ENCODE data around the gene TMEM61.
A peak's percentile ranks its signal among the peaks of the same experiment; 100 is the strongest.

TMEM61 gene

DNA sequence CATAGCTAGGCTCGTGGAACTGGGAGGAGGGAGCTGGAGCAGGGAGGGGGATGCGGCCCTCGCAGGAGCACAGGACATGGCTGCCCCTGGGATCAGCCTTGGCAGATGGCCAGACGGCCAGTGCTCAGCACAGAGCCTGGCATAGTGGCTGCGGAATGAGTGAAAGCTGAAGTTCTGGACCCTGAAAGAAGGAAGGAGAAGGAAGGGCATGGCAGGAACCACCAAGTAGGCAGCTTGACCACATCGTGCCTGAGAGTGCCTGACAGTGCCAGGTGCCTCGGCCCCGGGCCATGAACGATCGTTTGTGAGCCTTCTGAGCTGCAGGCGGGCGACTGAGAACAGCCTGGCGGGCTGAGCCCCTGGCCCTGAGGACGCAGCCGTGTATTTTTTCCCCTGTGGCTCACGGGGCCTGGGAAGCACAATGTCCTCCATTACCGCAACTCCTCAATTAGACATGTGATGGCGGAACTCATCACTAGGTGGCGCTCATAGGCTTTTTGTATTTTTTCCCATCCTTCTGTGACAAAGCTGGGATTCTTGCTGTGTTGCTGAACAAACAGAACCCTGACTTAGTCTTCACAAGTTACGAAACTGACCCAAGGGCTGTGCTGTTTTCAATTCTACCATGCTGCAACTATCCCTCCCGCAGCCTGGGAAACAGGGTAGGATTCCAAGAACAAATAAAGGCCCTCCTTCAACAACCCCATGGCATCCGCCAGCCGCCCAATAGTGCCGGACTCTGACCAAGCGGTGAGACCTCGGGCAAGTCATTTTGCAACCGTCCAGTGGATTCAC lies 29.9 kb upstream of the TMEM61 start:
- Histone ChIP-seq H3K27ac (peak overlapping the region; percentile 56 to 60), H3K4me3 (peak overlapping the region; percentile 45)
- DNase-seq (ENCODE audit: low spot score), result peak; percentile 84
- TF ChIP-seq, protein P1, sequence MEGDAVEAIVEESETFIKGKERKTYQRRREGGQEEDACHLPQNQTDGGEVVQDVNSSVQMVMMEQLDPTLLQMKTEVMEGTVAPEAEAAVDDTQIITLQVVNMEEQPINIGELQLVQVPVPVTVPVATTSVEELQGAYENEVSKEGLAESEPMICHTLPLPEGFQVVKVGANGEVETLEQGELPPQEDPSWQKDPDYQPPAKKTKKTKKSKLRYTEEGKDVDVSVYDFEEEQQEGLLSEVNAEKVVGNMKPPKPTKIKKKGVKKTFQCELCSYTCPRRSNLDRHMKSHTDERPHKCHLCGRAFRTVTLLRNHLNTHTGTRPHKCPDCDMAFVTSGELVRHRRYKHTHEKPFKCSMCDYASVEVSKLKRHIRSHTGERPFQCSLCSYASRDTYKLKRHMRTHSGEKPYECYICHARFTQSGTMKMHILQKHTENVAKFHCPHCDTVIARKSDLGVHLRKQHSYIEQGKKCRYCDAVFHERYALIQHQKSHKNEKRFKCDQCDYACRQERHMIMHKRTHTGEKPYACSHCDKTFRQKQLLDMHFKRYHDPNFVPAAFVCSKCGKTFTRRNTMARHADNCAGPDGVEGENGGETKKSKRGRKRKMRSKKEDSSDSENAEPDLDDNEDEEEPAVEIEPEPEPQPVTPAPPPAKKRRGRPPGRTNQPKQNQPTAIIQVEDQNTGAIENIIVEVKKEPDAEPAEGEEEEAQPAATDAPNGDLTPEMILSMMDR (IDR thresholded peaks at IDR 0.05), result peak; percentile 70

DNA sequence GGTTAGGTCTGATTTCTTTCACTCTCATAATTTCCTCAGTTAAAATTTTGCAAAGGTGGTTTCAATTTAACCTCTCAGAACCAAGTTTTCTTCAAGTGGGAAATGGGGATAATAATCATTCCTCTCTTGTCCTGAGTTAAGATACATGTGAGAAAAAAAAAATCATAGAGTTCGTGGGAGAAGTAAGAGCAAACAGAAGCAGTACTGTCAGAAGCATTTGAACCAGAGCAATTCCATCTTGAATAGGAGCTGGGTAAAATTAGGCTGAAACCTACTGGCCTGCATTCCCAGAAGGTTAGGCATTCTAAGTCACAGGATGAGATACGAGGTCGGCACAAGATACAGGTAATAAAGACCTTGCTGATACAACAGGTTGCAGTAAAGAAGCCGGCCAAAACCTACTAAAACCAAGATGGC lies 28.6 kb upstream of the TMEM61 start:
- Histone ChIP-seq H3K27ac (no peak overlapping the region), H3K4me3 (no peak overlapping the region)
- TF ChIP-seq, protein P1 (IDR thresholded peaks at IDR 0.05), result no peak
- DNase-seq (ENCODE audit: low spot score), result no peak

DNA sequence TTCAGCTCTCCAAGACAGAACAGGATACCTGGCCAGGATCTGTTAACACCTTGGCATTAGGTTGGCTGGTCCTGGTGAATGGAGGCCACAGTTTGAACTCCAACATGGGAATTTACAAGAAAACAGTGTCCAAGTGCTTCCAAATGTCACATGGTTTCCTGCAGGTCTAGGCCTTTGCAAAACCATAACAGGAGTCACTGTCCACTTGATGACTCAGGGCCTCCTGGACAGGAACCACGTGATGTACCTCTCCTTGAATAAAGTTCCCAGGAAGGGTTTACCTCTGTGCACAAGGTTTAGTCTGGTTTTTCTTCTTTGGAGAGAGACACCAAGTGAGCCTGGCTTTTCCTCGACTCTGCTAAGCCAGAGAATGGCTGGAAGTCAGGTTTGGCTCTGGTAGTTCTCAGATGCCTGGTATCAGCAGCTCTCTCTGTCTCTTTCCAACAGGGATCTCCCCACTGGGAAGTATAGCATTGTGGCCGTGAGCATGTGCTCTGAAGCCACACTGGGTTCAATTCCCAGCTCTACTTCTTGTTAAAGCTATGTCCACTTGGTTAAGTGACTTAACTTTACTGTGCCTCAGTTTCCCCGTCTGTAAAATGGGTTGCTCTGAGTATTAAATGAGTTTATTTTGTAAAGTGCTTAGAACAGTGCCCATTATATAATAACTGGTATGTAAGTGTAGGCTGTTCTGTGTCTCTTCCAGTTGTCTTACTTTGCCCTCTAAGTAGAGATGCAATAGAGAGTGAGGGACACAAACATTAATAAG lies 27.3 kb upstream of the TMEM61 start:
- DNase-seq (ENCODE audit: low spot score), result no peak
- no peak overlapping the region for H3K4me3 ChIP-seq

DNA sequence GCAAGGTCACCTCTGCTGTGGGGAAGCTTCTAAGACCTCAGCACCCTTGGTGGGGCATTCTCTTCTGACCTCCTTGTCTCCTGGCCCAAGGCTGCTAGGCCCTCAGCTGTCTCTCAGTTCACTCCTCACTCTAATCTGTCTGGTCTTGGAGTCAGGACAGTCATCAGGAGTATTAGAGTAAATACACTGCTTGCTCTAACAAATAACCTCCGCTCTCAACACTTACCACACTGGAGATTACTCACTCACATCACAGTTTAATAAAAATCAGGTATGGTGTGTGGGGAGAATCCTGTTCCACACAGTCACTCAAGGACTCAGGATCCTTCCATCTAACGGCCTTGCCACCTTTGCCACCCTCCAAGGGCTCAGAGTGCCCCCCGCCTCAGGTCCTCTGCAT lies 26.6 kb upstream of the TMEM61 start:
- Histone ChIP-seq H3K4me3 (no peak overlapping the region), H3K27ac (no peak overlapping the region)
- TF ChIP-seq, protein P1 (IDR thresholded peaks at IDR 0.05), result no peak
- DNase-seq (ENCODE audit: low spot score), result no peak

More for the DNA sequence above, 27.3 kb upstream of the TMEM61 start:
- TF ChIP-seq, protein P1 (IDR thresholded peaks at IDR 0.05), result no peak
- no peak overlapping the region for H3K27ac ChIP-seq

DNA sequence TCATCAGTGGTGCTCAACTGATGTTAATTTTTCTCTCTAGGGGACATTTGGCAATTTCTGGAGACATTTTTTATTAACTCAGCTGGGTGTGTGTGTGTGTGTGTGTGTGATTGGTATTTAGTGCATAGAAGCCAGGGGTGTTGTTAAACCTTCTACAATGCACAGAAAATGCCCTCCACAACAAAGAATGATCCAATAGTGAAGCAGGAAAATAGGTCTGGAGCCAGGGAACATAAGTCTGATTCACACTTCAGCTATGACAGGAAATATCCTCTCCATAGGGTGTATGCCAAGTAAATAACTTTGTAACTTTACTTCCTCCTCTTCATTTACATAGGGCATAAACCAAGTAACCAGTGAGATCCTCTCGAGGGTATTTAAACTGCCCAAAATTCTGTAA lies 25.1 kb upstream of the TMEM61 start:
- DNase-seq (ENCODE audit: low spot score), result no peak
- Histone ChIP-seq H3K4me3 (no peak overlapping the region), H3K27ac (no peak overlapping the region)
- TF ChIP-seq, protein P1 (IDR thresholded peaks at IDR 0.05), result no peak

DNA sequence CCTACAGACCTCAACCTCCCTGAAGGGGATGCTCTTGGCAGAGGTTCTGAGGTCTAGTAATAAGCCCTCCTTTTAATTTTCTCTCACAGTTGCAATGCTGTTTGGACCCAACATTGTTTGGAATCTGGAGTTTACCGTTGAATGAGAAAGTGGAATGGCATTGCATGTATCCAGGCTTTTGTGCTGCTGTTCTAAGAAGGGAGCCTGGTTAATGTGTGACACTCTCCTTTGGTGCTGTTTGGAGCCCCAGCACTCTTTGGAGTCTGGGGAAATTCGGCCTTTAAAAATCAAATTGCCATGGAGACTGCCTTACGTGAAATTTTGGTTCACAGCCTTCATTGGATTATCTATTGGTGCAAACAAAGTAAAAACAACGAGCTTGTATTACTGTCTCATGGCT lies 23.7 kb upstream of the TMEM61 start:
- TF ChIP-seq, protein P1 (IDR thresholded peaks at IDR 0.05), result no peak
- Histone ChIP-seq H3K27ac (no peak overlapping the region), H3K4me3 (no peak overlapping the region)
- no peak for DNase-seq (ENCODE audit: low spot score)

All from coronary artery (tissue), 2 donors.